Sigmoid colon (tissue), 4 donors: Measurements from ENCODE around the gene ITGB4.

Experiments
- CTCF ChIP-seq, 4 experiments: fragments of 450-650 bp in 3 of 4; fragments of 200-600 bp in 1 of 4; IDR thresholded peaks; one replicate each; pipeline ENCODE4 v1.5.1; 2016 to 2019; ENCODE audit warnings: antibody characterized with exemption in 4 of 4, mild to moderate bottlenecking in 3 of 4, moderate library complexity in 2 of 4
- POLR2AphosphoS5 ChIP-seq, 4 donors: sonication (generic); formaldehyde crosslinking; IDR thresholded peaks; one replicate each; pipeline ENCODE4 v1.6.1; 2017; ENCODE audit warnings: antibody characterized with exemption in 4 of 4

- no peak for TF ChIP-seq CTCF (IDR thresholded peaks at IDR 0.05)
- TF ChIP-seq POLR2AphosphoS5 (IDR thresholded peaks at IDR 0.05), result no peak
Observed at GRCh38 chr17:75750661-75751423, 29.6 kb downstream of the ITGB4 start.
